ENCODE data around the gene PROP1. TPM values are rescaled to one million over a fixed set of nuclear protein-coding genes. Genes with fewer than 3 reads are reported as not detected.

PROP1 gene
- total RNA-seq, 4 donors from 2014 or later, result not detected

GRCh38 chr5:177992466-177992865 is 3.6 kb downstream of the PROP1 start:
- H3K4me1 ChIP-seq, result no peaks in the 10 kb centered on the region
- no peak overlapping the region for H3K4me3 ChIP-seq
- H3K36me3 ChIP-seq, result no peaks in the 10 kb centered on the region
- ATAC-seq, result no peak
- WGBS, 2 donors (ENCODE audit: low coverage in 1 of 2), result 89 to 92% methylated on average over 1 to 2 of the region's 6 CpGs
- no peak overlapping the region for H3K27ac ChIP-seq
- TF ChIP-seq EP300 (IDR thresholded peaks at IDR 0.05), result no peak
- TF ChIP-seq CTCF (IDR thresholded peaks at IDR 0.05), result no peak
- no peak for TF ChIP-seq POLR2A (IDR thresholded peaks at IDR 0.05)
- no peak for TF ChIP-seq POLR2AphosphoS5 (IDR thresholded peaks at IDR 0.05)
- peaks cover 65% of the 10 kb centered on the region for H3K27me3 ChIP-seq
- H3K9me3 ChIP-seq, result no peaks in the 10 kb centered on the region

- TF ChIP-seq POLR2AphosphoS5 (IDR thresholded peaks at IDR 0.05) (no peak), CTCF (IDR thresholded peaks at IDR 0.05) (no peak), EP300 (IDR thresholded peaks at IDR 0.05) (no peak), POLR2A (IDR thresholded peaks at IDR 0.05) (no peak)
- WGBS, 2 donors (ENCODE audit: low coverage in 1 of 2), result 54 to 90% methylated on average over 5 to 9 of the region's 11 CpGs
- ATAC-seq, result no peak
- Histone ChIP-seq H3K4me1 (peaks cover 0 to 8% (median 0%) of the 10 kb centered on the region in 3 donors), H3K27ac (no peak overlapping the region), H3K27me3 (peaks cover 64% of the 10 kb centered on the region), H3K36me3 (no peaks in the 10 kb centered on the region), H3K4me3 (no peak overlapping the region), H3K9me3 (no peaks in the 10 kb centered on the region)
These were observed 6.9 kb downstream of the PROP1 start for GRCh38 chr5:177988989-177989625.

GRCh38 chr5:177987326-177987725 is 8.7 kb downstream of the PROP1 start:
- no peak for TF ChIP-seq EP300 (IDR thresholded peaks at IDR 0.05)
- no peak for TF ChIP-seq CTCF (IDR thresholded peaks at IDR 0.05)
- TF ChIP-seq POLR2A (IDR thresholded peaks at IDR 0.05), result no peak
- TF ChIP-seq POLR2AphosphoS5 (IDR thresholded peaks at IDR 0.05), result no peak
- Histone ChIP-seq H3K27me3 (peaks cover 80% of the 10 kb centered on the region), H3K27ac (no peak overlapping the region), H3K4me1 (peaks cover 0 to 8% (median 0%) of the 10 kb centered on the region in 3 donors), H3K4me3 (no peak overlapping the region), H3K36me3 (no peaks in the 10 kb centered on the region), H3K9me3 (no peaks in the 10 kb centered on the region)
- ATAC-seq, result no peak
- 71 to 73% methylated on average over 1 to 4 of the region's 9 CpGs for WGBS, 2 donors (ENCODE audit: low coverage in 1 of 2)

GRCh38 chr5:177985430-177986040 is 10.5 kb downstream of the PROP1 start:
- ATAC-seq, result no peak
- 0 to 15% methylated on average over 7 to 8 of the region's 50 CpGs for WGBS, 2 donors (ENCODE audit: low coverage in 1 of 2)
- Histone ChIP-seq H3K4me3 (no peak overlapping the region), H3K27ac (no peak overlapping the region), H3K9me3 (no peaks in the 10 kb centered on the region), H3K36me3 (no peaks in the 10 kb centered on the region), H3K4me1 (peaks cover 0 to 8% (median 0%) of the 10 kb centered on the region in 3 donors), H3K27me3 (peaks cover 90% of the 10 kb centered on the region)
- TF ChIP-seq POLR2AphosphoS5 (IDR thresholded peaks at IDR 0.05), result no peak
- TF ChIP-seq POLR2A (IDR thresholded peaks at IDR 0.05), result no peak
- TF ChIP-seq EP300 (IDR thresholded peaks at IDR 0.05), result no peak
- TF ChIP-seq CTCF (IDR thresholded peaks at IDR 0.05), result no peak
